GM12892 (cell line): ENCODE results near the gene ME3.

Source experiments
- DNase-seq: peaks from one replicate; pipeline ENCODE4 v3.0.0; 2011; ENCODE audit not compliant: insufficient read length
- FAIRE-seq: peaks from 2 replicates; lab custom pipeline; 2011; peaks lifted over from hg19 to GRCh38; lab: Jason Lieb, UNC
- POLR2A ChIP-seq: IDR thresholded peaks from 2 replicates; pipeline ENCODE4 v1.6.1; 2011; ENCODE audit warnings: low read depth, low read length, control low read depth
- POLR2AphosphoS5 ChIP-seq: IDR thresholded peaks from 2 replicates; pipeline ENCODE4 v1.6.1; 2011; ENCODE audit warnings: low read depth, low read length, control low read depth
- TAF1 ChIP-seq: IDR thresholded peaks from 2 replicates; pipeline ENCODE4 v1.6.1; 2011; ENCODE audit warnings: low read depth, mild to moderate bottlenecking, control low read depth, low read length, borderline replicate concordance

ME3 gene

DNA sequence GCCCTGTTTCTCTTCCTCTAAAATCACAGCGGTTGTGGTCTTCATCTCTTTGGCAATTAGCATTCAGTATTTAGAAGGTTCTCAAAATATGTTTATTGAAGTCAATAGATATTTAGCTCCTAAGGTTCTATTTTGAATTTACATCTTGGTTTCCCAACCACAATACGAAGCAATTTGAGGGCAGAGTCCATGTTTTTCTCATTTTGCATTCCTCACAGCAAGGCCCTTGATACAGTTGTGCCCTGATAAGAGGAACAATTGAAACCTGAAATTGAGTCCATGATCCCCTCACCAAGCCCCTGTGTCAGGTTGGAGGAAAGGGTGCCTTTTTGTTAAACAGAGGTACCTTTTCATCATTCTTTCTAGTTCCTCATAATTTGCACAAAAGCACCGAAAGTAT, 166.2 kb downstream of the ME3 start:
- FAIRE-seq, result no peak
- no peak for DNase-seq
- TF ChIP-seq TAF1 (no peak), POLR2AphosphoS5 (no peak), POLR2A (no peak)

DNA sequence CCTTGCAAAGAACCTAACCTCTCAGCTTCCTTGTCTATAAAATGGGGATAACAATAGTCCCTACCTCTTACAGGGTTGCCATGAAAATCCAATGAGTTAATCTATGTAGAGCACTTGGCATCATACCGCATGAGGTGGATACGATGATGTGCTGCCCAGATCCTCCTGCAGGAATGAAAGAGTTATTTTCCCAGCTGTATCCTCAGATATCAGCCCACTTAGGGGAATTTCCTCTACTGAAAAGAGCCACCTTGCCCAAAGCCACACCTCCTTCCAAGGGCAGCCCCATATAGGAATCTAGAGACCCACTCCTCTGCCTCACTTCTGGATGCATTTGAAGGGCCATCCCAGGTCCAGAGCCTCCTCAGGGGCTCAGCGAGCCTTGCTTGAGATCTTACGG, 169.3 kb downstream of the ME3 start:
- no peak for DNase-seq
- FAIRE-seq, result no peak

DNA sequence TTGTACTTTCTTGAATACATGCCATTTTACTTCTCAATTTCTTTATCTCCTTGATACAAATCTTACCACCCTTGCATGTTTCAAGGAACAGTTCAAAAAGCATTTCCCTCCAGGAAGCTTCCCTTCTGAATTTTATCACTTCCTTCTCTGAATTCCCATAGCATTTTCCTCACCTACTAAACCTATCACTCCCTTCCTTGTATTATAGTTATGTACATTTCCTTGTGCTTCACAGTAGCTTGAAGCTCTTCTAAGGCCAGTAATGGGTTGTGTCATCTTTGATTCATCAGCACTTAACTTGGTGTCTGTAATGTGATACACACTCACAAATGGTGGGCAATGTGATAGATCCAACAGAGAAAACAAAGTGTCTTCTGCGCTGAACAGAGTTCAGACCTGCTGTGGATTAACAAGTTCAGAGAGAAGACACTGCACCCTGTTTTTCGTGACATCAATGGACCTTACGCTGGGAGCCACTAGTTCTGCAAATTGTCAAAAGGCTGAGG, 170.2 kb downstream of the ME3 start:
- TF ChIP-seq POLR2A, result no peak
- TF ChIP-seq POLR2AphosphoS5, result no peak
- TF ChIP-seq TAF1, result no peak
- DNase-seq (no peak), FAIRE-seq (no peak)

More for the DNA sequence above, 169.3 kb downstream of the ME3 start:
- no peak for TF ChIP-seq POLR2AphosphoS5
- no peak for TF ChIP-seq POLR2A
- TF ChIP-seq TAF1, result no peak

DNA sequence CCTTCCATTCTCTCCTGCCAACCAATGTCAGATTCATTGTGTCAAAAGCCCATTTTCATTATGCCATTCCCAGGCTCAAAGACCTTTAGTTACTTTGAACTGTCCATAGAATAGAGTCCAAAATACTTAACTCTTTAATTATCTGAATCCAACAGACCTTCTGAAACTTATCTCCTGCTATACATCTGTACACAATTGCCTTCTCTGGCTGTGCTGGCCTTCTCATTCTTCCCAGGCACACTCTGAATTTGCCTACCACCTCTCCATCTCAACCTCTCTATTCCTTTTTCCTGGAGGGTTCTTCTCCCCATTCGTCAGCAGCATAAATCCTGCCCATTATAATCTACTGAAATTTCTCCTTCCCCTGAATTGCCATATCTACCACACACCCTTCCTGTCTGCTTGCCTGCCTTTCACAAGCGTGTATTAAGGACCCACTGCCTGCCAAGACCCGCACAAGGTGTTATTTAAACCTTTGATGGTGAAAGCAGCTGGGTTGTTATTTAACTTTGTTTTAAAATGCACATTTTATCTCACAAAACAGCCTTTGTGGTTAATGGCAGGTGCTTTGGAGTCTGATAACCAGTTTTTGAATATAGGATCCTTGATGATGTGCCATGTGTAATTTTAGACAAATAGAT, 171.8 kb downstream of the ME3 start:
- DNase-seq (no peak), FAIRE-seq (no peak)
- no peak for TF ChIP-seq POLR2A
- TF ChIP-seq TAF1, result no peak
- TF ChIP-seq POLR2AphosphoS5, result no peak

DNA sequence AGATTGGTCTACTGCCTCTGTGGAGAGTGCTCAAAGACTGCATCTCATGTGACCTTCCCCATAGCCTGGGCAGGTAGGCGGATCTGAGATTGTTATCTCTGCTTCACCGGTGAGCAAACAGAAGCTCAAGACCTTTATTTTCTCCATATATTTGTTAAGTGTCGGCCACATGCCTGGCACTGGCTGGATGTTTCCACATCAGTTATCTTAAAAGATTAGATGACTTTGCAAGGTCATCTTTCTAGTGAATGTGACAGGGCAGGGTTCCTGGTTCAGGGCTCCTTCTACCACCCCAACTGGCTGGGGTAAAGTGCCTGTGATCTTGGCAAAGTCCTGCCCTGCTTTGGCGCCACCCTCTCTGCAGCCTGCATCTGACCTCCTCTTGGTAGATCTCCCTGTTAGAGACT, 172.7 kb downstream of the ME3 start:
- no peak for TF ChIP-seq TAF1
- no peak for TF ChIP-seq POLR2A
- TF ChIP-seq POLR2AphosphoS5, result no peak
- FAIRE-seq (no peak), DNase-seq (no peak)

DNA sequence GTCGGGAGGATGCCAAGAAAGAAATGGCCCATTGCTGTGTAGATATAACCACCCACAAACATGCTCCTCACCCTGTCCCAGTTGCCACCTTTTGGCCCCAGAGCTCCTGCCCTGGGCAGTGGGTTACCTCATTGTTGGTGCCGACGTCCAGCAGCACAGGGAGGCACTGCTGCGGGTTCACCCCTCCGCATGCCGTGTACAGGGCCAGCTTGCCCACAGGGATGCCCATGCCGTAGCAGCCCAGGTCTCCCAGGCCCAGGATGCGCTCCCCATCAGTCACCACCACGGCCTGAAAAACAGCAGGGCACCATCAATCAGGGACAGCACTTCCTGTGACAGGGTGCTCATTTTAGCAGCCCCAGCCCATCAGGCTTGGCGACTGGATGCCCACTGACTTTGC, 174.6 kb downstream of the ME3 start:
- FAIRE-seq, result no peak
- TF ChIP-seq POLR2AphosphoS5 (no peak), POLR2A (no peak), TAF1 (no peak)

DNA sequence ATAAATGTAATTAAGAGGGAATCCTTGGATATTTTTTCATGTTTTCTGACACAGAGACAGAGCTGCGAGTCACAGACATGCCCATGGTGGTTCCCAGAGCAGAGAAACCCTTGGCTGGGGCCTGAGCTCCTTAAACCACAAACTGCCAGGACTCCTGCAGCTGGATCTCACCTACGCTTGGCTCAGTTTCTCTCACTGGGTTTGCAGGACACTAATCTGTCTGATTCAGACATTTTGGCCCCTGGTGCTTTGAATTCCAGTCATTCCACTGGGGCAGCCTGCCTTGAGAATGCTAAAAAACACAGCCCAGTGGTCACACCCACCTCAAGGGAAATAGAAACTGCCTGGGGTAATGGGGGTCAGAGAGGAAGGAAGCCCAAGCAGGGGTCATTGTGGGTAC, 175.1 kb downstream of the ME3 start:
- FAIRE-seq, result no peak
- TF ChIP-seq POLR2A (no peak), TAF1 (no peak), POLR2AphosphoS5 (no peak)
- DNase-seq, result no peak

More for the DNA sequence above, 174.6 kb downstream of the ME3 start:
- no peak for DNase-seq

DNA sequence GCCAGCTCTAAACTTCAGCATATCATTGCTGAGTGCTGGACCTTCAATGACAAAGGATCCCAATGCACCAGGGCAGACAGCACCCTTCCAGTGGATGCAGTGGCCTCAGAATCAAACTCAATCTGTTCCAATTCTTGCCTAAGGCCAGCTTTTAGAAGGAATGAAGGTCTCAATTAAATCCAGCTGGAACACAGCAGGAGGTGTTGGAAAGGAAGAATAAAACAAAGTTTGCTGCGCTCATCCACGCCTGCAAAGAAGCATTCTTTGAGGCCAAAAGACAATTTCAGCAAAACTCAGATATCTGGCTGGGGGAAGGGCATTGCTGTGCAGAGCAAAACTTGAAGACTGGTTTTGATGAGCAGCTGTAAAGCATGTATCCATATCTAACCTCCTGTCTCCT, 177.1 kb downstream of the ME3 start:
- TF ChIP-seq TAF1, result no peak
- no peak for TF ChIP-seq POLR2A
- no peak for TF ChIP-seq POLR2AphosphoS5
- DNase-seq (no peak), FAIRE-seq (no peak)

DNA sequence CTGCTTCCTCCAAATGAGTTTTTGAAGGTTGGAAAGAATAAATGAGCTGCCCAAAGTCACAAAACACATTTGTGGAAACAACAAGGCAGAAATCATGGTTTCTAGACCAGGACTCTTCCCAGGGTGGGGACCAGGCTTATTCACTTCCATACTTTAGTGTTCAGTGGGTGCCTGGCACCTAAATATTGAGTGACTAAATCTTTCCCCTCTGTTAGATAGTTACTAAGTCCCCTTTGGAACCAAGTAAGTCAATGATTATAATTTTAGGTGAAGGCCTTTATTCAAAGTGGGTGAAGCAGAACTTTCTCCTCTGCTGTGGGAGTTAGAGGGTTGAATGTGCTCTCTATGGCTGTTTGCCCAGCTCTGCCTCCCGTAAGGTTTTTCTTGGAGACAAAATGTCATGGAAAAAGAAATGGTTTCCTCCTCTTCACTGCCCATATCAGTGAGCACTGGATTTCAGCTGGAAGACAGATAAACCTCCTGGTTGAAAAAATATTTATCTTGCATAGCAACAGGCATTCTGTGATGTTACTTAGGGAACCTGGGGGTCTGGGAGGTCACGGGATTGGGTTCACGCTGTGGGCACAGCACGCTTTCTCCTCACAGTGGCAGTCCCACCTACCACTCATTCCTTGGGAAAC, 179.9 kb downstream of the ME3 start:
- TF ChIP-seq POLR2A (no peak), TAF1 (no peak), POLR2AphosphoS5 (no peak)
- DNase-seq (no peak), FAIRE-seq (no peak)

DNA sequence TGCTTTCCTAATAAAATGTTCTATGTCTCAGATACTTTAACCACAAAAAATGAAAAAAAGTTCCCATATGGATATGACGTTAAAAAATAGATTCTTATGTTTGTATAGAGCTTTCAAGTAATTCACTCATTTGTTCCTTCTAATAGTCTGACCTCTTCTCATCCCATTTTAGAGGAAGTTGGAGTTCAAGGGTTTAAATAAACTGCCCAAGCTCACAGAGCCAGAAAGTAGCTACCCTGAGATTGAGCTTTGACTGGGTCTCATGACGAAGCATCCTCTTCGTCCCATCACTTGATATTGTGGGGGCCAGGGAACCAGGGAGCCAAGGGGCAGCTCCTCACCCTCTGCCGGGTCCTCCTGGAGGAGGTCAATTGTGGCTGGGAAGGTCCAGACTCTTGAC, 181.4 kb downstream of the ME3 start:
- FAIRE-seq, result no peak
- no peak for DNase-seq
- TF ChIP-seq TAF1 (no peak), POLR2A (no peak), POLR2AphosphoS5 (no peak)

DNA sequence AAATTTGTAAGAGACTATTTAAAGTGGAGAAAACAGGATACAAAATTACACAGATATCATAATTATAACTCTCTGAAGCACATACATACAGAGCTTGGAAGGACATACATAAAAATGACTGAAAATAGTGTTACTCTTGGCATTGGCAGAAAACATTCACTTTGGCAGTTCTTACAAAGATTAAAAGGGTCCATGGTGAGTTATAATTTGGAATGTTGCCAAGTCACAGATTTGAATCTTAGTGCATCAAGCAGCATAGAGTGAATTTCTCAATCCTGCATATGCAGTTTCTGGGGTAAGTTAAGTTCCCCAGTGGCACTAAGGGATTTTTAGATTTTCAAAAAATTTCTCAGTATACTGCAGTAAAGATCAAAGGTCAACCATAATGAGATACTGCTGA, 181.8 kb downstream of the ME3 start:
- TF ChIP-seq TAF1 (no peak), POLR2AphosphoS5 (no peak), POLR2A (no peak)
- DNase-seq, result no peak
- FAIRE-seq, result no peak

DNA sequence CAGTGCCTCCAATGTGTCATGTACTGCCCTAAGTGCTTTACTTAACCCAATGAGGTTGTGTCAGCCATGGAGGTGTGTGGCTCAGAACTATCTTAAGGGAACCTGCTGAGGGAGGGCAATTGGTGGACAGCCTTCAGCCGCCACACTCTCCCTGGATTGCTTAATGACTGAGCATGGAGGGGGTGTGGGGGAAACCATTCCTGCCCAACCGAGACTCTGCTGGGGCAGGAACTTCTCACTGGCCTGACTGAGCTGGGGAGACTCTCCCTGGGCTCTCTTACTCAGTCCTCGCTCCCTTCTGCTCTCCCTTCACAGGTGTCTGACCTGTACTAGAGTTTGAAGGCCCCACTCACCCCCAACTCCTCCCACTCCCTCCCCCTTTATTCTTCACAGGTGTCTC, 183.0 kb downstream of the ME3 start:
- no peak for DNase-seq
- no peak for FAIRE-seq
- no peak for TF ChIP-seq POLR2A
- TF ChIP-seq POLR2AphosphoS5, result no peak
- no peak for TF ChIP-seq TAF1
